Measurements from ENCODE around the gene DPM3. TPM values are rescaled to one million over a fixed set of nuclear protein-coding genes. Genes with fewer than 3 reads are reported as not detected.

The DPM3 gene
- total and polyA plus RNA-seq, 2 experiments from 2014 or later, result 102 to 105 TPM

GRCh38 chr1:155186067-155186793, 45.9 kb upstream of the DPM3 start:
- H3K9me3 ChIP-seq (ENCODE audit: low read depth), result no peaks in the 10 kb centered on the region
- H3K36me3 ChIP-seq, result no peaks in the 10 kb centered on the region
- no peak overlapping the region for H3K27ac ChIP-seq
- no peak for TF ChIP-seq CTCF (IDR thresholded peaks at IDR 0.05; ENCODE audit: low read depth, low read length)
- peaks cover 10% of the 10 kb centered on the region for H3K4me1 ChIP-seq (ENCODE audit: low read depth)
- H3K4me3 ChIP-seq, result no peak overlapping the region
- no peak for DNase-seq (ENCODE audit: low read depth in 1 of 2, low spot score in 1 of 2)
- no peaks in the 10 kb centered on the region for H3K27me3 ChIP-seq

GRCh38 chr1:155185783-155186066, 45.4 kb upstream of the DPM3 start:
- Histone ChIP-seq H3K4me3 (no peak overlapping the region), H3K4me1 (ENCODE audit: low read depth) (peaks cover 10% of the 10 kb centered on the region), H3K27ac (no peak overlapping the region), H3K36me3 (no peaks in the 10 kb centered on the region), H3K27me3 (no peaks in the 10 kb centered on the region), H3K9me3 (ENCODE audit: low read depth) (no peaks in the 10 kb centered on the region)
- DNase-seq (ENCODE audit: low read depth in 1 of 2, low spot score in 1 of 2), result no peak
- TF ChIP-seq CTCF (IDR thresholded peaks at IDR 0.05; ENCODE audit: low read depth, low read length), result no peak

- Histone ChIP-seq H3K4me3 (no peak overlapping the region), H3K27me3 (no peaks in the 10 kb centered on the region), H3K4me1 (ENCODE audit: low read depth) (peaks cover 10% of the 10 kb centered on the region), H3K27ac (no peak overlapping the region), H3K36me3 (no peaks in the 10 kb centered on the region), H3K9me3 (ENCODE audit: low read depth) (no peaks in the 10 kb centered on the region)
- no peak for DNase-seq (ENCODE audit: low read depth in 1 of 2, low spot score in 1 of 2)
- TF ChIP-seq CTCF (IDR thresholded peaks at IDR 0.05; ENCODE audit: low read depth, low read length), result no peak
Measured at GRCh38 chr1:155184835-155185782, 44.8 kb upstream of the DPM3 start.

GRCh38 chr1:155184351-155184811, 44.0 kb upstream of the DPM3 start:
- H3K27me3 ChIP-seq, result no peaks in the 10 kb centered on the region
- no peak overlapping the region for H3K27ac ChIP-seq
- TF ChIP-seq CTCF (IDR thresholded peaks at IDR 0.05; ENCODE audit: low read depth, low read length), result no peak
- H3K9me3 ChIP-seq (ENCODE audit: low read depth), result no peaks in the 10 kb centered on the region
- H3K36me3 ChIP-seq, result no peaks in the 10 kb centered on the region
- no peak overlapping the region for H3K4me3 ChIP-seq
- DNase-seq (ENCODE audit: low read depth in 1 of 2, low spot score in 1 of 2), result no peak
- H3K4me1 ChIP-seq (ENCODE audit: low read depth), result peaks cover 10% of the 10 kb centered on the region

GRCh38 chr1:155183775-155184221, 43.5 kb upstream of the DPM3 start:
- TF ChIP-seq CTCF (IDR thresholded peaks at IDR 0.05; ENCODE audit: low read depth, low read length), result no peak
- H3K4me3 ChIP-seq, result no peak overlapping the region
- no peaks in the 10 kb centered on the region for H3K27me3 ChIP-seq
- no peaks in the 10 kb centered on the region for H3K36me3 ChIP-seq
- H3K27ac ChIP-seq, result no peak overlapping the region
- H3K9me3 ChIP-seq (ENCODE audit: low read depth), result no peaks in the 10 kb centered on the region
- no peak for DNase-seq (ENCODE audit: low read depth in 1 of 2, low spot score in 1 of 2)
- peaks cover 10% of the 10 kb centered on the region for H3K4me1 ChIP-seq (ENCODE audit: low read depth)
